ENCODE results near the gene KLC4.

DNA sequence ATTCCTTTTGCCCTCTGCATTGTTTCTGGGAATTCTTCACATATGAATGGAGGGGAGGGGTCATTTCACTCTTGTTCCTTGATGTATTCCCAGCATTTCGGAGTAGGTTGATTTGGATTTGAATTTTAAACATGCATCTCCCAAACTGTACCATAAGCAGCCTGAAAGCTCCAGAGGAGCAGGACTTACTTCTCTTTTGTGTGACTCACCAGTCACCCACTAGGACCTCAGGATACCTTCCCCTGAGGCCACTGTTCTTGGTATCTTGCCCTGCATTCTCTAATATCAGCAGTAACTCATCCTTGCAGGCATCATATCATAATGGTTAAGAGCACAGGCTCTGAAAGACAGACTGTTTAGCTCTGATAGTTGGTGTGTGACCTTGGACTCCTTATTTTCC, 900 bp upstream of the KLC4 start:
- no peak for TF ChIP-seq POLR2AphosphoS5 (IDR thresholded peaks at IDR 0.05)
- TF ChIP-seq, protein P1, sequence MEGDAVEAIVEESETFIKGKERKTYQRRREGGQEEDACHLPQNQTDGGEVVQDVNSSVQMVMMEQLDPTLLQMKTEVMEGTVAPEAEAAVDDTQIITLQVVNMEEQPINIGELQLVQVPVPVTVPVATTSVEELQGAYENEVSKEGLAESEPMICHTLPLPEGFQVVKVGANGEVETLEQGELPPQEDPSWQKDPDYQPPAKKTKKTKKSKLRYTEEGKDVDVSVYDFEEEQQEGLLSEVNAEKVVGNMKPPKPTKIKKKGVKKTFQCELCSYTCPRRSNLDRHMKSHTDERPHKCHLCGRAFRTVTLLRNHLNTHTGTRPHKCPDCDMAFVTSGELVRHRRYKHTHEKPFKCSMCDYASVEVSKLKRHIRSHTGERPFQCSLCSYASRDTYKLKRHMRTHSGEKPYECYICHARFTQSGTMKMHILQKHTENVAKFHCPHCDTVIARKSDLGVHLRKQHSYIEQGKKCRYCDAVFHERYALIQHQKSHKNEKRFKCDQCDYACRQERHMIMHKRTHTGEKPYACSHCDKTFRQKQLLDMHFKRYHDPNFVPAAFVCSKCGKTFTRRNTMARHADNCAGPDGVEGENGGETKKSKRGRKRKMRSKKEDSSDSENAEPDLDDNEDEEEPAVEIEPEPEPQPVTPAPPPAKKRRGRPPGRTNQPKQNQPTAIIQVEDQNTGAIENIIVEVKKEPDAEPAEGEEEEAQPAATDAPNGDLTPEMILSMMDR (IDR thresholded peaks at IDR 0.05): no peak

Measured in breast epithelium (tissue), 3 donors.